Endothelial cell (in vitro differentiated cells): ENCODE data around the gene SENP2. TPM values are rescaled to one million over a fixed set of nuclear protein-coding genes. Genes with fewer than 3 reads are reported as not detected.

Source experiments
- DNase-seq: peaks from one replicate; pipeline ENCODE4 v3.0.0; 2021; ENCODE audit warnings: low spot score
- H3K27ac Mint-ChIP-seq: one replicate; pipeline ENCODE4 v1.8.0; 2021; ENCODE audit warnings: mixed read lengths, inconsistent platforms; ENCODE audit not compliant: unreplicated experiment
- H3K27me3 Mint-ChIP-seq: one replicate; pipeline ENCODE4 v1.8.0; 2021; ENCODE audit warnings: mild to moderate bottlenecking, moderate library complexity, mixed read lengths, inconsistent platforms; ENCODE audit not compliant: unreplicated experiment
- H3K36me3 Mint-ChIP-seq: one replicate; pipeline ENCODE4 v1.8.0; 2021; ENCODE audit warnings: mild to moderate bottlenecking, low read depth, mixed read lengths, inconsistent platforms; ENCODE audit not compliant: unreplicated experiment
- H3K4me1 Mint-ChIP-seq: one replicate; pipeline ENCODE4 v1.8.0; 2021; ENCODE audit warnings: mild to moderate bottlenecking, mixed read lengths, inconsistent platforms; ENCODE audit not compliant: unreplicated experiment
- H3K4me3 Mint-ChIP-seq: one replicate; pipeline ENCODE4 v1.8.0; 2021; ENCODE audit warnings: mild to moderate bottlenecking, mixed read lengths, inconsistent platforms; ENCODE audit not compliant: unreplicated experiment
- H3K9me3 Mint-ChIP-seq: one replicate; pipeline ENCODE4 v1.8.0; 2021; ENCODE audit warnings: mixed read lengths, inconsistent platforms; ENCODE audit not compliant: unreplicated experiment
- total RNA-seq: library from RNA; stranded (reverse); fragmentation: NEBNext Ultra II Directional; extraction: Animal tissue kit (Norgen Biotek cat#: 25700); gene quantifications from one replicate; pipeline ENCODE4 v1.2.1, GENCODE V29; 2021; ENCODE audit not compliant: unreplicated experiment
- TF ChIP-seq, protein P1 (sequence below): fragments of 200-600 bp; sonication (generic); IDR thresholded peaks from one replicate; pipeline ENCODE4 v1.5.0; 2021; ENCODE audit warnings: antibody characterized with exemption; ENCODE audit not compliant: unreplicated experiment

Gene SENP2
- total RNA-seq, 1 donor from 2014 or later = 34.0 TPM

GRCh38 chr3:185677146-185677829 is 91.2 kb downstream of the SENP2 start:
- Mint-ChIP-seq H3K4me3 (peak overlapping the region; percentile 3), H3K27ac (no peak overlapping the region)

GRCh38 chr3:185678027-185678426 is 91.9 kb downstream of the SENP2 start:
- H3K36me3 Mint-ChIP-seq = peaks cover 72% of the 10 kb centered on the region
- H3K4me3 Mint-ChIP-seq = no peak overlapping the region
- no peaks in the 10 kb centered on the region for H3K9me3 Mint-ChIP-seq
- peaks cover 31% of the 10 kb centered on the region for H3K4me1 Mint-ChIP-seq
- TF ChIP-seq, protein P1, sequence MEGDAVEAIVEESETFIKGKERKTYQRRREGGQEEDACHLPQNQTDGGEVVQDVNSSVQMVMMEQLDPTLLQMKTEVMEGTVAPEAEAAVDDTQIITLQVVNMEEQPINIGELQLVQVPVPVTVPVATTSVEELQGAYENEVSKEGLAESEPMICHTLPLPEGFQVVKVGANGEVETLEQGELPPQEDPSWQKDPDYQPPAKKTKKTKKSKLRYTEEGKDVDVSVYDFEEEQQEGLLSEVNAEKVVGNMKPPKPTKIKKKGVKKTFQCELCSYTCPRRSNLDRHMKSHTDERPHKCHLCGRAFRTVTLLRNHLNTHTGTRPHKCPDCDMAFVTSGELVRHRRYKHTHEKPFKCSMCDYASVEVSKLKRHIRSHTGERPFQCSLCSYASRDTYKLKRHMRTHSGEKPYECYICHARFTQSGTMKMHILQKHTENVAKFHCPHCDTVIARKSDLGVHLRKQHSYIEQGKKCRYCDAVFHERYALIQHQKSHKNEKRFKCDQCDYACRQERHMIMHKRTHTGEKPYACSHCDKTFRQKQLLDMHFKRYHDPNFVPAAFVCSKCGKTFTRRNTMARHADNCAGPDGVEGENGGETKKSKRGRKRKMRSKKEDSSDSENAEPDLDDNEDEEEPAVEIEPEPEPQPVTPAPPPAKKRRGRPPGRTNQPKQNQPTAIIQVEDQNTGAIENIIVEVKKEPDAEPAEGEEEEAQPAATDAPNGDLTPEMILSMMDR = no peak
- peaks cover 5% of the 10 kb centered on the region for H3K27me3 Mint-ChIP-seq
- H3K27ac Mint-ChIP-seq = peak overlapping the region; percentile 32
- DNase-seq = no peak

More at GRCh38 chr3:185677146-185677829, 91.2 kb downstream of the SENP2 start:
- TF ChIP-seq, protein P1 = peak; percentile 76
- peaks cover 30% of the 10 kb centered on the region for H3K4me1 Mint-ChIP-seq
- peaks cover 5% of the 10 kb centered on the region for H3K27me3 Mint-ChIP-seq
- H3K36me3 Mint-ChIP-seq = peaks cover 71% of the 10 kb centered on the region
- DNase-seq = peak; percentile 56
- H3K9me3 Mint-ChIP-seq = no peaks in the 10 kb centered on the region

DNA sequence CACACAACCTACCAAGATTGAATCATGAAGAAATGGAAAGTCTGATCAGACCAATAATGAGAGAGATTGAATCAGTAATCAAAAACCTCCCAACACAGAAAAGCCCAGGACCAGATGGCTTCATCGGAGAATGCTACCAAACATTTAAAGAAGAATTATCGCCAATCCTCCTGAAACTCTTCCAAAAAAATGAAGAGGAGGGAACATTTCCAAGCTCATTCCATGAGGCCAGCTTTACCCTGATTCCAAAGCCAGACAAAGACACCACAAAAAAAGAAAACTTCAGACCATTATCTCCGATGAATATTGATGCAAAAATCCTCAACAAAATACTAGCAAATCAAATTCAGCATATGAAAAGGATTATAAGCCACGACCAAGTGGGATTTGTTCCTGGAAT is 94.1 kb downstream of the SENP2 start:
- TF ChIP-seq, protein P1 = no peak
- Mint-ChIP-seq H3K9me3 (no peaks in the 10 kb centered on the region), H3K4me1 (peaks cover 28% of the 10 kb centered on the region), H3K4me3 (peak overlapping the region; percentile 16), H3K27me3 (peaks cover 5% of the 10 kb centered on the region), H3K36me3 (peaks cover 63% of the 10 kb centered on the region), H3K27ac (no peak overlapping the region)
- no peak for DNase-seq

Other genes with a start within 250 kb of the SENP2 start
- gene MAP3K13, start 223.2 kb upstream of the SENP2 start, total RNA-seq = 26.4 TPM
- gene TMEM41A, start 87.3 kb upstream of the SENP2 start, total RNA-seq = 18.1 TPM
- 2.5 TPM for gene LIPH, start 33.7 kb upstream of the SENP2 start, total RNA-seq
- 165 TPM for gene IGF2BP2, start 238.7 kb downstream of the SENP2 start, total RNA-seq